Liver (tissue), 9 donors: ENCODE results near the gene GRIN3B. TPM values are rescaled to one million over a fixed set of nuclear protein-coding genes. Genes with fewer than 3 reads are reported as not detected.

Experiments used
- DNase-seq: peaks from one replicate; pipeline ENCODE4 v3.0.0-alpha.2; 2017; ENCODE audit warnings: low spot score
- H3K27ac ChIP-seq, 2 donors: one replicate each; pipeline ENCODE4 v1.7.0; 2013; ENCODE audit warnings: inconsistent platforms in 2 of 2, low read length in 2 of 2, control low read depth in 1 of 2, low read depth in 1 of 2, mild to moderate bottlenecking in 1 of 2
- H3K27me3 ChIP-seq, 4 donors: one replicate each; pipeline versions ENCODE4 v1.6.1 to v1.7.0; 2013; ENCODE audit warnings: low read length in 3 of 4, inconsistent platforms in 1 of 4, mild to moderate bottlenecking in 1 of 4, moderate library complexity in 1 of 4; ENCODE audit not compliant: control insufficient read depth in 4 of 4, insufficient read depth in 4 of 4
- H3K36me3 ChIP-seq, 4 donors: one replicate each; pipeline versions ENCODE4 v1.6.1 to v1.7.0; 2013; ENCODE audit warnings: low read length in 3 of 4, mild to moderate bottlenecking in 3 of 4, low read depth in 1 of 4, moderate library complexity in 1 of 4; ENCODE audit not compliant: control insufficient read depth in 4 of 4, insufficient read depth in 3 of 4
- H3K4me1 ChIP-seq, 4 donors: one replicate each; pipeline versions ENCODE4 v1.6.1 to v1.7.0; 2013; ENCODE audit warnings: low read length in 3 of 4, mild to moderate bottlenecking in 3 of 4, moderate library complexity in 1 of 4; ENCODE audit not compliant: control insufficient read depth in 4 of 4, insufficient read depth in 4 of 4
- H3K4me3 ChIP-seq, 3 donors: one replicate each; pipeline versions ENCODE4 v1.6.1 to v1.7.0; 2013; ENCODE audit warnings: low read length in 3 of 3, control low read depth in 1 of 3, low read depth in 1 of 3, mild to moderate bottlenecking in 1 of 3
- H3K9ac ChIP-seq, 2 donors: one replicate each; pipeline ENCODE4 v1.7.0; 2013; ENCODE audit warnings: low read length in 2 of 2, mild to moderate bottlenecking in 2 of 2, moderate library complexity in 2 of 2, control low read depth in 1 of 2, low read depth in 1 of 2
- H3K9me3 ChIP-seq, 4 donors: one replicate each; pipeline versions ENCODE4 v1.6.1 to v1.7.0; 2013; ENCODE audit warnings: low read length in 3 of 4; ENCODE audit not compliant: control insufficient read depth in 4 of 4
- ATF3 ChIP-seq: IDR thresholded peaks from 2 replicates; pipeline ENCODE4 v1.6.1; 2016; ENCODE audit warnings: antibody characterized with exemption
- EGR1 ChIP-seq, 2 donors: IDR thresholded peaks; 2 replicates each; pipeline ENCODE4 v1.6.1; 2016 to 2018; ENCODE audit warnings: antibody characterized with exemption in 2 of 2, low read depth in 2 of 2
- FOXA1 ChIP-seq: IDR thresholded peaks from 2 replicates; pipeline ENCODE4 v1.6.1; 2016; ENCODE audit warnings: antibody characterized with exemption
- FOXA2 ChIP-seq: IDR thresholded peaks from 2 replicates; pipeline ENCODE4 v1.6.1; 2016; ENCODE audit warnings: antibody characterized with exemption
- GABPA ChIP-seq, 2 donors: IDR thresholded peaks in 1 of 2; conservative IDR thresholded peaks in 1 of 2; 2 replicates each; pipeline ENCODE4 v1.6.1; 2016; ENCODE audit warnings: antibody characterized with exemption in 2 of 2, mild to moderate bottlenecking in 1 of 2, moderate library complexity in 1 of 2
- HNF4A ChIP-seq, 2 donors: conservative IDR thresholded peaks; 2 replicates each; pipeline ENCODE4 v1.6.1; 2016; ENCODE audit warnings: antibody characterized with exemption in 2 of 2, mild to moderate bottlenecking in 2 of 2
- HNF4G ChIP-seq: IDR thresholded peaks from 2 replicates; pipeline ENCODE4 v1.6.1; 2016; ENCODE audit warnings: antibody characterized with exemption
- JUND ChIP-seq, 2 donors: IDR thresholded peaks; 2 replicates each; pipeline ENCODE4 v1.6.1; 2016; ENCODE audit warnings: antibody characterized with exemption in 2 of 2
- NR2F2 ChIP-seq: IDR thresholded peaks from 2 replicates; pipeline ENCODE4 v1.6.1; 2016; ENCODE audit warnings: antibody characterized with exemption
- RAD21 ChIP-seq, 2 donors: IDR thresholded peaks; 2 replicates each; pipeline ENCODE4 v1.6.1; 2016; ENCODE audit warnings: antibody characterized with exemption in 2 of 2, mild to moderate bottlenecking in 2 of 2
- RXRA ChIP-seq, 2 donors: IDR thresholded peaks; 2 replicates each; pipeline ENCODE4 v1.6.1; 2017 to 2018; ENCODE audit warnings: antibody characterized with exemption in 2 of 2, mild to moderate bottlenecking in 1 of 2
- SP1 ChIP-seq: IDR thresholded peaks from 2 replicates; pipeline ENCODE4 v1.6.1; 2018; ENCODE audit warnings: antibody characterized with exemption, mild to moderate bottlenecking
- TAF1 ChIP-seq: conservative IDR thresholded peaks from 2 replicates; pipeline ENCODE4 v1.6.1; 2016; ENCODE audit warnings: antibody characterized with exemption, mild to moderate bottlenecking
- YY1 ChIP-seq: IDR thresholded peaks from 2 replicates; pipeline ENCODE4 v1.6.1; 2016; ENCODE audit warnings: antibody characterized with exemption, mild to moderate bottlenecking
- ZBTB33 ChIP-seq: IDR thresholded peaks from 2 replicates; pipeline ENCODE4 v1.6.1; 2016; ENCODE audit warnings: antibody characterized with exemption
- WGBS: extraction: QIAGEN DNeasy Blood & Tissue Kit; methylation state at CpG from one replicate; pipeline ENCODE4 v1.1.7; 2013; 5-methylcytosine and 5-hydroxymethylcytosine counted together
- polyA plus RNA-seq, 2 donors: library from polyadenylated mRNA; stranded (reverse) in 1 of 2; unstranded in 1 of 2; fragments of 200-250 nt in 1 of 2; fragments of >200 nt in 1 of 2; fragmentation: Nextera tagmentation in 1 of 2; extraction: Ambion mirVana in 1 of 2; gene quantifications; one replicate each; pipeline versions ENCODE4 v1.2.1 to v1.2.3, GENCODE V29; 2013 to 2015
- total RNA-seq, 2 donors: library from RNA; depleted of rRNA; stranded (reverse); fragments of >200 nt; gene quantifications; one replicate each; pipeline ENCODE4 v1.2.3, GENCODE V29; 2014
- TF ChIP-seq, protein P1 (sequence below): IDR thresholded peaks from 2 replicates; pipeline ENCODE4 v1.6.1; 2016; ENCODE audit warnings: antibody characterized with exemption, mild to moderate bottlenecking
- TF ChIP-seq, protein P2 (sequence below): fragments of 150-350 bp; IDR thresholded peaks from 2 replicates; pipeline ENCODE4 v1.5.1; 2017; ENCODE audit warnings: improper control_type of control experiment, low read depth, low read length; ENCODE audit not compliant: missing input control
- TF ChIP-seq, protein P3 (sequence below): IDR thresholded peaks from 2 replicates; pipeline ENCODE4 v1.6.1; 2016; ENCODE audit warnings: antibody characterized with exemption
- donor health status: healthy.
- donor health status: healthy.
- donor health status: healthy.
- donor health status: healthy.
- donor health status: healthy.

GRIN3B gene
- total and polyA plus RNA-seq, 4 donors, result 0.05 TPM; not detected in 3

GRCh38 chr19:964116-964520 lies 36.1 kb upstream of the GRIN3B start:
- WGBS, result 97% methylated on average over 16 of the region's 16 CpGs
- H3K9ac ChIP-seq, result no peak overlapping the region
- no peak for TF ChIP-seq TAF1
- TF ChIP-seq, protein P1, sequence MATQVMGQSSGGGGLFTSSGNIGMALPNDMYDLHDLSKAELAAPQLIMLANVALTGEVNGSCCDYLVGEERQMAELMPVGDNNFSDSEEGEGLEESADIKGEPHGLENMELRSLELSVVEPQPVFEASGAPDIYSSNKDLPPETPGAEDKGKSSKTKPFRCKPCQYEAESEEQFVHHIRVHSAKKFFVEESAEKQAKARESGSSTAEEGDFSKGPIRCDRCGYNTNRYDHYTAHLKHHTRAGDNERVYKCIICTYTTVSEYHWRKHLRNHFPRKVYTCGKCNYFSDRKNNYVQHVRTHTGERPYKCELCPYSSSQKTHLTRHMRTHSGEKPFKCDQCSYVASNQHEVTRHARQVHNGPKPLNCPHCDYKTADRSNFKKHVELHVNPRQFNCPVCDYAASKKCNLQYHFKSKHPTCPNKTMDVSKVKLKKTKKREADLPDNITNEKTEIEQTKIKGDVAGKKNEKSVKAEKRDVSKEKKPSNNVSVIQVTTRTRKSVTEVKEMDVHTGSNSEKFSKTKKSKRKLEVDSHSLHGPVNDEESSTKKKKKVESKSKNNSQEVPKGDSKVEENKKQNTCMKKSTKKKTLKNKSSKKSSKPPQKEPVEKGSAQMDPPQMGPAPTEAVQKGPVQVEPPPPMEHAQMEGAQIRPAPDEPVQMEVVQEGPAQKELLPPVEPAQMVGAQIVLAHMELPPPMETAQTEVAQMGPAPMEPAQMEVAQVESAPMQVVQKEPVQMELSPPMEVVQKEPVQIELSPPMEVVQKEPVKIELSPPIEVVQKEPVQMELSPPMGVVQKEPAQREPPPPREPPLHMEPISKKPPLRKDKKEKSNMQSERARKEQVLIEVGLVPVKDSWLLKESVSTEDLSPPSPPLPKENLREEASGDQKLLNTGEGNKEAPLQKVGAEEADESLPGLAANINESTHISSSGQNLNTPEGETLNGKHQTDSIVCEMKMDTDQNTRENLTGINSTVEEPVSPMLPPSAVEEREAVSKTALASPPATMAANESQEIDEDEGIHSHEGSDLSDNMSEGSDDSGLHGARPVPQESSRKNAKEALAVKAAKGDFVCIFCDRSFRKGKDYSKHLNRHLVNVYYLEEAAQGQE, result no peak
- TF ChIP-seq NR2F2, result no peak
- no peak for TF ChIP-seq YY1
- TF ChIP-seq FOXA1, result no peak
- TF ChIP-seq ZBTB33, result no peak
- no peak for TF ChIP-seq FOXA2
- TF ChIP-seq, protein P2, sequence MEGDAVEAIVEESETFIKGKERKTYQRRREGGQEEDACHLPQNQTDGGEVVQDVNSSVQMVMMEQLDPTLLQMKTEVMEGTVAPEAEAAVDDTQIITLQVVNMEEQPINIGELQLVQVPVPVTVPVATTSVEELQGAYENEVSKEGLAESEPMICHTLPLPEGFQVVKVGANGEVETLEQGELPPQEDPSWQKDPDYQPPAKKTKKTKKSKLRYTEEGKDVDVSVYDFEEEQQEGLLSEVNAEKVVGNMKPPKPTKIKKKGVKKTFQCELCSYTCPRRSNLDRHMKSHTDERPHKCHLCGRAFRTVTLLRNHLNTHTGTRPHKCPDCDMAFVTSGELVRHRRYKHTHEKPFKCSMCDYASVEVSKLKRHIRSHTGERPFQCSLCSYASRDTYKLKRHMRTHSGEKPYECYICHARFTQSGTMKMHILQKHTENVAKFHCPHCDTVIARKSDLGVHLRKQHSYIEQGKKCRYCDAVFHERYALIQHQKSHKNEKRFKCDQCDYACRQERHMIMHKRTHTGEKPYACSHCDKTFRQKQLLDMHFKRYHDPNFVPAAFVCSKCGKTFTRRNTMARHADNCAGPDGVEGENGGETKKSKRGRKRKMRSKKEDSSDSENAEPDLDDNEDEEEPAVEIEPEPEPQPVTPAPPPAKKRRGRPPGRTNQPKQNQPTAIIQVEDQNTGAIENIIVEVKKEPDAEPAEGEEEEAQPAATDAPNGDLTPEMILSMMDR, result no peak
- TF ChIP-seq HNF4A (conservative IDR thresholded peaks at IDR 0.05), result no peak
- TF ChIP-seq HNF4G, result no peak
- TF ChIP-seq JUND (IDR thresholded peaks at IDR 0.05), result no peak
- no peak for TF ChIP-seq SP1
- TF ChIP-seq RXRA (IDR thresholded peaks at IDR 0.05), result no peak
- TF ChIP-seq EGR1 (IDR thresholded peaks at IDR 0.05; ENCODE audit: low read depth in 2 of 2), result no peak
- TF ChIP-seq, protein P3, sequence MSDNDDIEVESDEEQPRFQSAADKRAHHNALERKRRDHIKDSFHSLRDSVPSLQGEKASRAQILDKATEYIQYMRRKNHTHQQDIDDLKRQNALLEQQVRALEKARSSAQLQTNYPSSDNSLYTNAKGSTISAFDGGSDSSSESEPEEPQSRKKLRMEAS, result no peak
- TF ChIP-seq RAD21 (IDR thresholded peaks at IDR 0.05), result no peak
- no peak for TF ChIP-seq ATF3
- TF ChIP-seq GABPA (IDR thresholded peaks at IDR 0.05 in 1 of 2, conservative IDR thresholded peaks at IDR 0.05 in 1 of 2), result no peak
- no peaks in the 10 kb centered on the region for H3K9me3 ChIP-seq
- no peaks in the 10 kb centered on the region for H3K4me1 ChIP-seq
- H3K4me3 ChIP-seq, result no peak overlapping the region
- no peak for DNase-seq
- no peak overlapping the region for H3K27ac ChIP-seq
- H3K27me3 ChIP-seq, result no peaks in the 10 kb centered on the region
- H3K36me3 ChIP-seq, result peaks cover 0 to 25% (median 4%) of the 10 kb centered on the region in 4 donors
